Colonic mucosa (tissue), 4 donors: ENCODE data around the gene OPTC. TPM values are rescaled to one million over a fixed set of nuclear protein-coding genes. Genes with fewer than 3 reads are reported as not detected.

Experiments
- DNase-seq: peaks from one replicate; pipeline ENCODE4 v3.0.0-alpha.2; 2020
- H3K27ac ChIP-seq: fragments of 200-600 bp; one replicate; pipeline ENCODE4 v1.8.0; 2021
- H3K27me3 ChIP-seq: fragments of 200-600 bp; one replicate; pipeline ENCODE4 v1.8.0; 2021
- H3K36me3 ChIP-seq: fragments of 200-600 bp; one replicate; pipeline ENCODE4 v1.8.0; 2021
- H3K4me1 ChIP-seq: fragments of 200-600 bp; one replicate; pipeline ENCODE4 v1.8.0; 2021; ENCODE audit warnings: mild to moderate bottlenecking
- H3K4me3 ChIP-seq: fragments of 200-600 bp; one replicate; pipeline ENCODE4 v1.8.0; 2021
- H3K9ac ChIP-seq, 2 donors: one replicate each; pipeline ENCODE4 v1.7.0; 2013; ENCODE audit warnings: control low read depth in 2 of 2, low read depth in 2 of 2, low read length in 2 of 2
- H3K9me3 ChIP-seq: fragments of 200-600 bp; one replicate; pipeline ENCODE4 v1.8.0; 2021
- intact Hi-C: fragments of 100-400 bp; cut with DNase I; formaldehyde crosslinking; loops from one replicate; pipeline ENCODE4 v1.14.1; 2022
- total RNA-seq, 2 donors: library from RNA; stranded (reverse); fragmentation: NEBNext Ultra II Directional in 1 of 2; extraction: Animal tissue kit (Norgen Biotek cat#: 25700) in 1 of 2; gene quantifications; one replicate each; pipeline ENCODE4 v1.2.1, GENCODE V29; 2021
- TF ChIP-seq, protein P1 (sequence below): fragments of 200-600 bp; IDR thresholded peaks from one replicate; pipeline ENCODE4 v1.8.0; 2022; ENCODE audit warnings: antibody characterized with exemption, mild to moderate bottlenecking
- donor health status: healthy.
- donor health status: DM: no; HTN: no; CAD: no.
- donor health status: DM: no; HTN: no; CAD: no.

Gene OPTC
- total RNA-seq, 2 donors from 2014 or later: not detected

DNA sequence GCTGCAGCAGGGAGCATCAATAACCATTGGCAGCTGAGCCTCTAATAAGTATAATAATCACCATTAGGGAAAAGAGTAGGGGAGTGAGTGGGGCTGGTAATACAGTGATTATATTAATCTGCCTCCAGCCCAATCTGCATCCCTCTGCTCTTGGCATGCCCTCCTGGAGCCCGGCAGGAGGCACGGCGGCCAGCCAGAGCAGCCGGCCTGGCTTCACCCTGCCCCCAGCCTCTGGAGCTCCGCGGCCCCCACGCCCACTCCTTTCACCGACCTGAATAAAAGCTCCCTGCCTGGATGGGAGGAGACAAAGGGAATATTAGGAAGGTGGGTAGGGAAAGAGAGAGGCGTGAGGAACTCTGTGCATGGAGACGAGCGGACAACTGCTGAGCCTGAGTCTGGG is 28.3 kb downstream of the OPTC start:
- TF ChIP-seq, protein P1, sequence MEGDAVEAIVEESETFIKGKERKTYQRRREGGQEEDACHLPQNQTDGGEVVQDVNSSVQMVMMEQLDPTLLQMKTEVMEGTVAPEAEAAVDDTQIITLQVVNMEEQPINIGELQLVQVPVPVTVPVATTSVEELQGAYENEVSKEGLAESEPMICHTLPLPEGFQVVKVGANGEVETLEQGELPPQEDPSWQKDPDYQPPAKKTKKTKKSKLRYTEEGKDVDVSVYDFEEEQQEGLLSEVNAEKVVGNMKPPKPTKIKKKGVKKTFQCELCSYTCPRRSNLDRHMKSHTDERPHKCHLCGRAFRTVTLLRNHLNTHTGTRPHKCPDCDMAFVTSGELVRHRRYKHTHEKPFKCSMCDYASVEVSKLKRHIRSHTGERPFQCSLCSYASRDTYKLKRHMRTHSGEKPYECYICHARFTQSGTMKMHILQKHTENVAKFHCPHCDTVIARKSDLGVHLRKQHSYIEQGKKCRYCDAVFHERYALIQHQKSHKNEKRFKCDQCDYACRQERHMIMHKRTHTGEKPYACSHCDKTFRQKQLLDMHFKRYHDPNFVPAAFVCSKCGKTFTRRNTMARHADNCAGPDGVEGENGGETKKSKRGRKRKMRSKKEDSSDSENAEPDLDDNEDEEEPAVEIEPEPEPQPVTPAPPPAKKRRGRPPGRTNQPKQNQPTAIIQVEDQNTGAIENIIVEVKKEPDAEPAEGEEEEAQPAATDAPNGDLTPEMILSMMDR: no peak
- Histone ChIP-seq H3K9ac (no peak overlapping the region), H3K27ac (no peak overlapping the region), H3K36me3 (no peaks in the 10 kb centered on the region), H3K4me1 (no peaks in the 10 kb centered on the region), H3K4me3 (no peak overlapping the region), H3K9me3 (no peaks in the 10 kb centered on the region), H3K27me3 (no peaks in the 10 kb centered on the region)
- intact Hi-C loops: no loop called here
- DNase-seq: no peak

DNA sequence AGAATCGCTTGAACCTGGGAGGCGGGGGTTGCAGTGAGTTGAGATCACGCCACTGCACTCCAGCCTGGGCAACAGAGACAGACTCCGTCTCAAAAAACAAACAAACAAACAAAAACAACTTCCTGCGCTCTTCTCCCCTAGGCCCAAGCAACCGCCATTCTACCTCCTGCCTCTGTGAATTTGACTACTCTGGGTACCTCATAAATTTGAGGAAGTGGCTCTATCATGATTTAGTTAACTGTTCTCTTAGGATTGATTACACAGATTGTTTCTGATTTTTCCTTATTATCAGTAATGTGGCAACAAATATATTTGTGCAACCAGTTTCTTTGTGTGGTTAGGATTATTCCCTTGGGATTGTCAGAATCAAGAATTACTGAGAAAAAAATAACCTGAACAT is 29.7 kb downstream of the OPTC start:
- H3K9ac ChIP-seq: no peak overlapping the region
- no peaks in the 10 kb centered on the region for H3K36me3 ChIP-seq
- intact Hi-C loops: no loop called here
- no peaks in the 10 kb centered on the region for H3K27me3 ChIP-seq
- H3K9me3 ChIP-seq: no peaks in the 10 kb centered on the region
- TF ChIP-seq, protein P1: no peak
- no peak for DNase-seq
- H3K4me3 ChIP-seq: no peak overlapping the region
- no peaks in the 10 kb centered on the region for H3K4me1 ChIP-seq
- H3K27ac ChIP-seq: no peak overlapping the region

DNA sequence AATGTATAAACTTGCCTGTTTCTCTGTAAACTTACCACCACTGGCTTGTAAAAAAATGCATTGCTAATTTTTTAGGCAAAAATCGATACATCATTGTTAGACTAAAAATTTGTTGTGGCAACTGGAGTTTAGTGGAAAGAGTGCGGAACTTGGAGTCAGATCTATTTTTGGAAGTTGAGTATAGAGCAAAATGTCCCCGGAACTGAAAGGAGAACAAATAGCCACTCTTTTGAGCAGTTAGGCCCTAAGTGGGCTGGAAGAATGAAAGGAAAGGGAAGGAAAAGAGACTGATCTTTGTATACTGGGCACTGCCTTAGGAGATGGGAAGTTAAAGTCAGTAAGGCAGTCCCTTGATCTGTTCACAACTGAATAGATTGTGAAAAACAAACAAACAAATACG is 30.2 kb downstream of the OPTC start:
- H3K36me3 ChIP-seq: no peaks in the 10 kb centered on the region
- H3K27ac ChIP-seq: no peak overlapping the region
- no peaks in the 10 kb centered on the region for H3K27me3 ChIP-seq
- no peaks in the 10 kb centered on the region for H3K9me3 ChIP-seq
- TF ChIP-seq, protein P1: no peak
- DNase-seq: no peak
- intact Hi-C loops: no loop called here
- no peaks in the 10 kb centered on the region for H3K4me1 ChIP-seq
- H3K4me3 ChIP-seq: no peak overlapping the region
- no peak overlapping the region for H3K9ac ChIP-seq

DNA sequence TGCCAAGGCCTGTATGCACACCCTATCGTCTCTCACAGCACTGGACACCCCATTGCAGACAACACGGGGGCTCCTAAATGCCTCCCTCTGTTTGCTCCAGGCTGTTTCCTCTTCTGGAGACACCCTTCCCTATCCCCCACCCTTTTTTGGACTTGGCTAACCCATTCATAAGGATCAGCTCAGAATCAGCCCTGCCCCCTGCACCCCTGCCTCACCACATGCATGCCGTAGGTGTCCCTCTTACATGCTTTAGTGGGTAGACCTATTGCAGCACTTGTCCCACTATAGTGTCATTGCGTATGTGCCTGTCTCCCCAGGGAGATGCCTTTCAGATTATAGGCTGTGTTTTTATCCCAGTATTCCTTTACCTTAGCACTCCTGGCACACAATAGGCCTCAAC is 30.9 kb downstream of the OPTC start:
- Histone ChIP-seq H3K4me3 (no peak overlapping the region), H3K9me3 (no peaks in the 10 kb centered on the region), H3K27ac (no peak overlapping the region), H3K9ac (no peak overlapping the region), H3K4me1 (no peaks in the 10 kb centered on the region), H3K36me3 (no peaks in the 10 kb centered on the region), H3K27me3 (no peaks in the 10 kb centered on the region)
- TF ChIP-seq, protein P1: no peak
- intact Hi-C loops: no loop called here
- no peak for DNase-seq

DNA sequence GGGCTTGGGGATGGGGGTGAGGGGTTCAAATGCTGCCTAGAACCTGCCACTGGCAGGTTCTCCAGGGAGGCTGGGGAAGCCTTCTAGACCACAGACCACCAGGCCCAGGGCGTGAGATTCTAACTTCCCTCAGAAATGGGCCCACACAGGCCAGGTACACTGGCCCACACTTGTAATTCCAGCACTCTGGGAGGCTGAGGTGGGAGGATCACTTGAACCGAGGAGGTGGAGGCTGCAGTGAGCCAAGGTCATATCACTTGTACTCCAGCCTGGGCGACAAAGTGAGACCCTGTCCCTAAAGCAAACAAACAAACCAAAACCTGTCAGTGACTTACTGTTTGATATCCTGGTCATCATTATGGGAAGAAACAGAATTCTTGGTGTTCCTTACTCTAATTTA is 31.7 kb downstream of the OPTC start:
- intact Hi-C loops: no loop called here

More for the DNA sequence above, 31.7 kb downstream of the OPTC start:
- Histone ChIP-seq H3K4me1 (no peaks in the 10 kb centered on the region), H3K9me3 (no peaks in the 10 kb centered on the region), H3K36me3 (no peaks in the 10 kb centered on the region), H3K27ac (no peak overlapping the region), H3K9ac (no peak overlapping the region), H3K27me3 (no peaks in the 10 kb centered on the region), H3K4me3 (no peak overlapping the region)
- TF ChIP-seq, protein P1: no peak
- DNase-seq: no peak
